SKM-1 (cell line): ENCODE measurements around the gene HAAO.
"Not testable (repeated sequence)": the region's sequence is repeated elsewhere in the genome, so short reads cannot be mapped to it uniquely, and the experiment has no call there.

ENCODE experiments used
- DNase-seq: peaks from one replicate; lab custom pipeline; 2025; ENCODE audit not compliant: unreplicated experiment; lab: John Stamatoyannopoulos, UW

Gene HAAO

DNA sequence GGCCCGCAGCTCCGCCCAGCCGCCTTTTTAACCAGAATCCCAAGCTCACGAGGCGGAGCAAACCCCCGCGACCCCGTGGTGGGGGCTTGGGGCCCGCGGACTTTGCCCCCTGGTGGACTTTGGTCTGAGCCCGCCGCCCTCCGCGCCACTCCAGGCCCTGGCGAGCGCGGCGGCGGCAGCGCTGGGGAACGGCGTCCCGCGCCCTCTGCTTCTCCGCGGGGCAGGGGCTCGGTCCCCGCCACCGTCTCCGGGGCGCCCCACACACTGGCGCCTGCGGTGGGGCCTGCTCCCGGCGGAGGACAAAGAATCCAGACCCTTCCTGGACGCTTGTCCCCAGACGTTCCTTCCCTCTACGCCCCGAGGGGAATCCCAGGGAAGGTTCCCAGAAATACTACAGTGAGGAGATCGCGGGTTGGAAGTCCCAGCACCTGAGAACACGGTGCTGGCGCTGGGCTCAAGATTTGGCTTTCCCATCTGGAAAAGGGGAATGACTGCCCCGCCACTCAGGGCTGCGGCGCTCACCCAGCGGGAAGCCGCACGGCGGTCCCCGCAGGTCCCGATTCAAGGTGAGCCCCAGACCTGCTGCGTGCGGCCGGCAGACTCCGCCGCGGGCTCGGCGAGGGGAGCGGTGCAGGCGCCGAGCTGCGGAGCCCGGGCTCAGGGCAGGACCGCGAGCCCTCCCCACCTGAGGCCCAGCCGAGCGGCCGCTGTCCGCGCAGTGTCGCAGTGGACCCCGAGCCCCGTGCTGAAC lies at the start of gene HAAO:
Gene HAAO, minus strand, starts transcription at position 1 of the 751 bp plus-strand sequence. CDS start 47 bp downstream, outside the sequence.
- no peak for DNase-seq

DNA sequence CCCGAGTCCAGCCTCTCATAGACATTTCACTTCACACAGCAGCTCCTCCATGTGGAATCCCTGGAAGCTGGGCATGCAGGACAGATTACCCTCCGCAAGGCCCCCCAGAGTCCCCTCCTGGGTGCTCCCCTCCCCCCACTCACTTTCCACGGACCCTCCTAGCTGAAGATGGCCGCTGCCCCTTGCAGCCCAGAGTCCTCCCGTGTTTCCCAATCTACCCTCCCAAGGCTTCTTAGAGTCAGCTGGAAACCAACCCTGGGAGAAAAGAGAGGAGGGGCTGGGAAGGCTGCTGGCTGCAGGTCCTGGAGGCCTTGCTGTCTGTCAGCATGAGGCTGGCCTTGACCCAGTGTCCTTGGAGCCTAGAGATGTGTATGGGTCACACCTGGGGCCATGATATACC lies 49.0 kb upstream of the HAAO start:
- no peak for DNase-seq

DNA sequence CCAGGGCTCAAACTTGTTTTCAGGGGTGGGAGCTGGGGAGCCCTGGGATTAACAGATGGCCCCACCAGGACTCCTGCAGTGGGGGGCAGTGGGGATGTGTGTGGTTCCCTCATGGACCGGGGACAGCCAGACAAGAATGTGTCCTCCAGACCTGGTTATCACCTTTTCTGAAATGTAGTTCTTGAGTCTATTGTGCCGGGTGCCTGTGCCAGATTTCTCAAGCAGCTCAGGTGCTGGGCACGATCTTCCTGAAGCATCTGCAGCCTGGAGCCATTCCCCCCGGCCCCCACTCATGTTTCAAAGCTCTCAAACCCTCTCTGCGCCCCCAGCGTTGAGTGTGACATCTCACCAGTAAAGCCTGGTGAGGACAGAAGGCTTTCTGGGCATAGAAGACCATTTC lies 48.4 kb upstream of the HAAO start:
- no peak for DNase-seq

DNA sequence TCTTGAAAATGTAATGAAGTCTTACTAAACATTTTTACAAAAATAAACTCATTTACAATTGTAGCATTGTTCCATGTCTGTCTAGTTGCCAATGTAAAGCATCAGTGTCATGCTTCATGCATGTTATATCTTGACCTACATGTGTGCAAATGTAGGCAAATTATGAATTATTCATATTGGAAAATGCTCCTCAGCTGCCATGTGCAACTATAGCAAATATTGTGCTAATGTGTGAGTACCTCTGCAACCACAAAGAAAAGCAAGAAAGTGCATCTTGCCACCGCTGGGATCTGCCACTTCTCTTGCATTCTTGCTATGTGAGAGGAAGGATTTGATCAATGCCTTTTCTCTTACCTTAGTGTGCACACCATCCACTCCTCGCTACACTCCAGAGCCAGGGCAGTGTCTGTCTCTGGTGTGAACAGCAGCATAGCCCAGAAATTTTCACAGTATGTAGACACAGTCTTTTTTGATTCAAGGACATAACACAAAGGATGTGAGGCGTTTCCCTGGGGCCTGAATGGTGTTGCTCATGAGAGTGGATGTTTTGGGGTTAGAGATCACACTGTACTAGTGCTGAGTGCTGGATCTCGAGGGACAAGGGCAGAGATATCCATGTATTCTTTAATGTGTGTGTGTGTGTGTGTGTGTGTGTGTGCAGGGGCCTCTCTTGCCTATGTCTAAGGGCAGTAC lies 47.6 kb upstream of the HAAO start:
- DNase-seq, result no peak

DNA sequence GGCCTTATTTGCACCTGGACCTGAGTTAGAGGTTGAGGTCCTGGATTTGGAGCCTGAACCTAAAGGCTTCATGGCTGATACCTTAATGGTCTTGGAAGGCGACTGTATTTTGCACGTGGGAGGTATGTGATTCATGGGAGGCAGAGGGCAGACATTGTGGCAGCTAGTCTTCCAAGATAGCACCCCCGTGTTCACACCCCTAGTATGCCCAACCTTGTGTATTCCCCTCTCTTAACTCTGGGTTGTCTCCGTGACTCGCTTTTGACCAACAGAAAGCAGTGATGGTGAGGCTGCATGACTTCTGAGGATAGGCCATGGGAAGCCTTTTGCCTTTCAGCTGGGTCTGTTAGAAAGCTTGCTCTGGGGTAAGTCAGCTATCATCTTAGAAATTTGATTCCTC lies 45.8 kb upstream of the HAAO start:
- DNase-seq, result no peak

DNA sequence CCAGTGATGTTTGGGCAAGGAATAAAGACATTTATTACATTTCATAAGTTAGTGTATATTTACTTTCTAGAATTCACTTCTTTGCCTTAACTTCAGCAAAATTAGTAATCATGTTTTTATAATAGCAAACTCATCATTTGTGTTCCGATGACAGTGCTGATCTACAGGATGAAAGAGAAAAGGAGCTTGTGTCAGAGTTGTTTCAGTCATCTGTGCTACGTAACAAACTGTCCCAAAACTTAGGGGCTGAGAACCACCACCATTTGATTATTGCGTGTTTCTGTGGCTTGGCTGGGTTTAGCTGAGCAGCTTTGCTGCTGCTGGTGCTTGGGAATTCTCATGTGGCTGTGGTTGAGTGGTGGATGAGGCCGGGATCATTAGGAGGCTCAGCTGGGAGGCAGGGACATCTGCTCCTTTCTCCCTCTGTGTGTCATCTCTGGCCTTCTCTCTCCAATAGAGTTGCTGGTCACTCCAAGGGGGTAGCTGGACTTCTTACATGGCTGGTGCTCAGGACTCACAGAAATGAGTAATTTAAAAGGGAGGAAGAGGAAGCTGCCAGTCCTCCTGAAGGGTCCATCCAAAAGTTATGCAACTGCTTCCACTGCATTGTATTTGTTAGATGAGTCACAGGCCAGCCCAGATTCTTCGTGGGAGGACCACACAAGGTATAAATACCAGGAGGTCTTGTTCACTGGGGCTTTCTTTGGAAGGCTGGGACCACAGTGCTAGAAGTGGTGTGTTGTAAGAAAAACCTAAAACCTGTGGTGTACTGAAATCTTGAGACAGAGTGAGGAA lies 43.4 kb upstream of the HAAO start:
- peak; percentile 83 for DNase-seq

DNA sequence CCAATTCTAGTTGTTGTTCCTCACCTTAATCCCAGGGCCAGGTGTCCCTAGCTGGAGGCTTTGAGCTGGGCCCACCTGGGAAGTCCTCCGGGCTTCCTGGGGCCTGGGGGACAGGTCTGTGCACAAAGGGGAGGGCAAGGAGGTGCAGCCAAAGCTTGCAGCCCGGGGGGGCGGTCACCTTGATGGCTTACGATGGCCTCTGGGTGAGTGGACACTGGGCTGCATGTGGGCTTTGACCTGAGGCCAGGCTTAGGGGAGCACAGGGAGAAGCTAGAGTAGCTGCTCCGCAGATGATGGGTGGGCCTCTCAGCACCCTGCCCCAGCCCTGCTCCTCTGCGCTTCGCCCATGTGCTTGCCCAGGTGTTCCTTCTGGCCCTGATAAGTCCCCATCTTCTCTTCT lies 41.8 kb upstream of the HAAO start:
- no peak for DNase-seq

DNA sequence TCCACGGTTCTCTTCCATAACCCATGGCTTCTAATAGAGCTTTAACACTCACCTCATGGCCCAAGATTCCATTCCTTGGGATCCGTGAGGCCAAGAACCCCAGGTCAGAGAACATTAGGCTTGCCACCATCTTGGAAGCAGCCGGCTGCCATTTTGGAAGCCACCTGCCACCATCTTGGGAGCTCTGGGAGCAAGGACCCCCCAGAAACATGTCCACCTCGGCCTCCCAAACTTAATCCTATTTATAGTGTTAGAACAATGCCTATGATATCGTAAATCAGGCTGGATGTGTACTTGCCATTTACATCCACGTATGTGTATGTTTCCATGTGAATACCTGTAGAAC lies 39.9 kb upstream of the HAAO start:
- DNase-seq, result no peak

DNA sequence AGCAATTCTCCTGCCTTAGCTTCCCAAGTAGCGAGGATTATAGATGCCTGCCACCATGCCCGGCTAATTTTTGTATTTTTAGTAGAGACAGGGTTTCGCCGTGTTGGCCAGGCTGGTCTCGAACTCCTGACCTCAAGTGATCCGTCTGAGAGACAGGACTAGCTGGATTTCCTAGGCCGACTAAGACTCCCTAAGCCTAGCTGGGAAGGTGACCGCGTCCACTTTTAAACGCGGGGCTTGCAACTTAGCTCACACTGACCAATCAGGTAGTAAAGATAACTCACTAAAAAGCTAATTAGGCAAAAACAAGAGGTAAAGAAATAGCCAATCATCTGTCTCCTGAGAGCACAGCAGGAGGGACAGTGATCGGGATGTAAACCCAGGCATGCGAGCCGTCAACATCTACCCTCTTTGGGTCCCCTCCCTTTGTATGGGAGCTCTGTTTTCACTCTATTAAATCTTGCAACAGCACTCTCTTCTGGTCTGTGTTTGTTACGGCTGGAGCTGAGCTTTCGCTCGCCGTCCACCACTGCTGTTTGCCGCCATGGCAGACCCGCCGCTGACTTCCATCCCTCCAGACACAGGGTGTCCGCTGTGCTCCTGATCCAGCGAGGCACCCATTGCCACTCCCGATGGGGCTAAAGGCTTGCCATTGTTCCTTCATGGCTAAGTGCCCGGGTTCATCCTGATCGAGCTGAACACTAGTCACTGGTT lies 39.3 kb upstream of the HAAO start:
- not testable (repeated sequence) for DNase-seq

DNA sequence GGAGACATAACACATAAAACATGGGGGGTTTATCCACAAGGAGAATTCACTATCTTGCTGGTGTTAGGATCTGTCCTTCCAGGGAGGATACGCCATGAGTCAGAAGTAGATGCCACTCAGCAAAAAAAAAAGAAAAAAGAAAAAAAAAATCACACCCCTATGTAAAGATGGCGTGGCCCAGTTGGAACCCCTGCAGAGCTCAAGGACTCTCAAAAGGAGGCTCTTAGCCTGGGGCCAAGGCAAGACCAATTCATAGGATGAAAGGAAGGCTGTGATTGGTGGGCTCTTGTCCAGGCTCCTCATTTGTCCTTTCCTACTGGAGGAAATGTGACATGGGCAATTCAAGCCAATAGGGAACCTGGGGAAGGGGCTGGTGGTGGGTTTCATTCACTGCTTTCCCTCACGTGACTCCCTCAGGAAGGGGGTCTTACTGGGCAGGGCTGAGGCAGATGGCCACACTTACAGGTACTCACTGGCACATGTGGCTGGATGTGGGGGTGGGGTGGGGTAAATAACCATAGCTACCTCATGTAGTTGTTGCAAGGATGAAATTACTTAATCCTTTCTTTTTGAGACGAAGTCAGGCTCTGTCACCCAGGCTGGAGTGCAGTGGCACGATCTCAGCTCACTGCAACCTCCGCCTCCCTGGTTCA lies 38.7 kb upstream of the HAAO start:
- DNase-seq, result no peak

DNA sequence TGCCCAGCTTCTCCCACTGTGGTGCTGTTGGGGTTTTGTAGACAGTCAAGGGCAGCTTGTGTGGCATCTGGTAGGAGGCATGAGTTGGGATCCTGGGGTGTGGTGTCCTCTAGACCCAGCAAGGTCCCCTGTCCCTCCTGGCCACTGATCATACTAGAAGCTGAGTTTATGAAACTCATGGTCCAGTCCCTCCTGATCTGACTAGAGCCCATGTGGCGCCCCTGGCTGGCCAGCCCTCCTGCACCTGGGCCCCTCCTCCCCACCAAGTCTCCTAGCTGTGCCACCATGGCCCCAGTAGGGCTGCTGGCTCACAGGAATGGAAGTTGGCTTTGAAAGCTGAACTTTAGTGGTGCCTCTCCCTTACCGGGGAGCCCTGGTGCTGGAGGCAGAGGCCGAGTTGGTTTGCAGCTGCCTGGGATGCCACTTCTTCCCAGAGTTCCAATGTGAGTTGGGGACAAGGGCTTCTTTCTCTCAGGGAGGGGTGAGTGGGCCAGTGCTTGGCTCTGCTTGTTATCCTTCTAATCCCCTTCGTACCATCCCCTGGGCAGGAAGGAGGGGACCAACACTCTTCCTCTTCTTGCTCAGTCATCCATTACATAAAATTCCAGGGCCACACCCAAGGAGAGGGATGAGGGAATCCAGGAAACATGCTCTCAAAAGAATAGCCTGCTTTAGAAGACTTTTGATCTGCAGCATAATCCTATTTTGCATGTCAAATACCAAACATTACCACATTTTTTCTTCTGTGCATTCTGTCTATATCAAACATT lies 37.5 kb upstream of the HAAO start:
- DNase-seq, result no peak

DNA sequence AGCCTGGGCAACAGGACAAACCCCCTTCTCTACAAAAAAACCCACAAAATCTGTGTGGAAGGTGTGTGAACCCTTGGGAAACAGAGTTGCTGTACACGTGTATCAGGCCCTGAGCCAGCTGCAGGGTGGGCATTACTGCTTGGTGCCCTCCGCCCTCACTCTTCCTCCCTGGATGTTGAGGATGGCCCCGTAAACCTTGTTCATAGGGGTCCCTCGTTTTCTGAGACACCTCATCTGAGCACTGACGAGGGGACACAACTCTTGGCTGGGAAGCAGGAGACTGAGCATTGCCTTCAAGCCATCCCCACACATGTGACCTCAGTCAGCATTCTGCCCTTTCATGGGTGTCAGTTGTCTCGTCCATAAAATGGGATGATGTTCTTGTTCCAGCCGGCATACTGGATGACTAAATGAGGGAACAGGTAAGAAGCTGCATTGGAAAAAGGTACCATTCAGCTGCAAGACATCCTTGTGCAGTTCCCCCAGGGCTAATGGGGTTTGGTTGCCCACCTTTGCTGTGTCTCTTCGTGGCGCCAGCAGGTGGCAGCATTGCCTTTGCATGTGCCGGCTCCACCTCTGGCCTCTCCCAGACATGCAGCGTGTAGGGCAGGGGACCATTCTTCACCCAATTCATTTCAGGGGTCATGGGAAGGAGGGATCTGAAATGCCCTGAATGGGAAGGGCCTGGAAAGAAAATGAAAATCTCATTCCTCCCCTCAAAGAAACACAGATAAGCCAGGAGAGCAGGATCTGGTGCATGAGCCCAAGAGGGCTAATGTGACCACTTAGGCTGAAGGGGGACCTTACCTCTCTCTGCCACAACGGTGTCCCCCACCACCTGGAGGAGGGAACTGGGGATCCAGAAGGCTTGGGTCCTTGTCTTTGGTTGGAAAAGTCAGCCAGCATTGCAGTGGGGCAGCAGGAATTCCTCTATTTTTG lies 36.4 kb upstream of the HAAO start:
- DNase-seq, result peak; percentile 58

DNA sequence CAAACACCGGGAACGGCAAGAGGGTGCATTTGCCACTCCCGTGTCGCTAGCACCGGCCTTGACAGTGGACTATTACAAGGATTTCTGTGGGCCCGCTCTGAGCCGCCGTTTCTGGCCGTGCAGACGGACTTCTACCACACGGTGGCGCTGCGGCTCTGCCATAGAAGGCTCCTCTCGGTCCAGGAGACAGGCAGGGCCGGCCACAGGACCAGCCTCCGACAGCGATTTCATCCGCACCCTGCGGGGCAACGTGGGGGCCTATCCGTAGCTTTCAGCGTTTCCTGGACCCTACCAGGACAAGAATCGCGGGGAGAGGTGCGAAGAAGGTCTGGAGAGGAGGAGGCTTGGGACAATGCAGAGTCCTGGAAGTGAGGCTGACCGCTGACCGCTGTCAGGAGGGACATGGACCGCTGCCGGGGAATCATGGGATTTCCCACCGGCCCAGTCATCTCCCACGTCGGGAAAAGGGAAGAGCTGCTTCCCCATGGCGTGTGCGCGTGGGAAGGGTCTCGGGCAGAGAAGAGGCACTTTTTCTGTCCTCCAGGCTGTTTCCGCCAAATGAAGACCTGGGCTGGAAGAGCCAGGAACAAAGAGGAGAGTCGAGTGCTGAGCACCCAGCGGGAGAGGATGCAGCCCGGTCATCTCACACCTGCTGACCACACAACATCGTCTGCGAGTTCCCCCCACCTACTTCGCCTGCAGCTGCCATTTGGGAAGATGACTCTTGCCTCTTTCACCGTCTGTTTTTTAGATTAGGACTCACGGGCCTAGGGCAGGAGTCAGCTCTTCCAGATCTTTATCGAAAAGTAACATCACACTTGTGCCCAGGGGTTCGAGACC lies 35.5 kb upstream of the HAAO start:
- DNase-seq, result peak; percentile 69

DNA sequence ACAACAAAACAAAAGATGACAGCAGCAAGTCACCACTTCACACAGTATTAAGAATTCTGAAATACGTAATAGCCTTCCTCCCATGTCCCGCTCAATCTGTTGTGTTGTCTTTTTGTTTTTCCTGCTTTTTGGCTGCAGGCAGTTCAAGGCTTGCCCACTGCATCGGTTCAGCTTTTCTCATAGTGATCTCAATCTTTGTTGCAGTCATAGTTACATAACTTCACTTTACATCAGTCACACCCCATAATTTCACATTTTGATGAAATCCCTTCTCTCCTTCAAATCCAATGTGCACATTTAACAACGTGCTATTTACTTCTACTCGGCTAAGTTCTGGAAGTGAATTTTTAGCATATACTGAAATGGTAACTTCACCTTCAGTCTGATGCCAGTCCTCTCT lies 33.8 kb upstream of the HAAO start:
- DNase-seq, result no peak

DNA sequence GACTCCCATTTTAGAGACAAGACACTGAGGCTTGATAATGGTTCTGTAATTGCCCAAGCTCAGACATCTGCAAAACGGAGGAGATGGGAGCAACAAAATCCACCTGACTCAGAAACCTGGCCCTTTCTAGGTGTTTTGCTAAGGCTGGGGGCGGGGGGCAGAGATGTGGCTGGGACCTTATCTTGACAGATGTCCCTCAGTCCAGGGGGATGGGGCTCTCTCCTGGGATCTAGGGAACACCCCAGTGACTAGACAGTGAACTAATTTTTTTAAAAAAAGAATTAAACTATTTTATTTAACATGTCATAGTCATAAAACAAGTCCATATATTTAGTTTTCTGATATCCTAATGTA lies 32.0 kb upstream of the HAAO start:
- no peak for DNase-seq

DNA sequence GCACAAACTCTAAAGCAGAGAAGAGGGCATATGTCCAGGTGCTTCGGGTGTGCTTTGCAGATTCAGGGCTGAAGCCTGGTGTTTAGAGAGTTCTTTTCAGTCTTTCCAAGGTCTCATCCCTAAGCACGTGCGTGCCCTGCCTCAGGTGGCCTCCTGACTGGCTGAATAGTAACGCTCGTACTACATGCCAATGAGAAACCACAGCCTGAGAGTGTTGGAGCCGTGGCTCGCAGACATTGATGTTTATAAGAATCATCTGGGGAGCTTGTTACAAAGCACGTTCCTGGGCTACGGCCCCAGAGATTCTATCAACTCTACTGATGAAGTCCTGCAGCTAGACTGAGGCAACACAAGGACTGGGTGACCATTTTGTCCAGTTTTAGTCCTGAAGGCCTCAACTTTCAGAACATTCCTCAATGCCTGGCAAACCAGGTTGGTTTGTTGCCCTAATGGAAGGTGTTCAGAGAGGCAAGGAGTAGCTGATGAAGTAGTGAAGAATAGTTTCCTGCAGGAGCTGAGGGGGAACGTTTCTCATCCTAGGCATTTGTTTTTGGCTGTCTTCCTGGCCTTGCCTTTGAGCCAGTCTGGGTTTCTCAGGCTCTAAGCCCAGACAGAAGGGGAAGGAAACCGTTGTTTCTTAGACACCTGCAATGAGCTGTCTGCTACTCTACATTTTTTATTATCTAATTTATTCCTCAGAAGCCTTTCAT lies 31.5 kb upstream of the HAAO start:
- no peak for DNase-seq

DNA sequence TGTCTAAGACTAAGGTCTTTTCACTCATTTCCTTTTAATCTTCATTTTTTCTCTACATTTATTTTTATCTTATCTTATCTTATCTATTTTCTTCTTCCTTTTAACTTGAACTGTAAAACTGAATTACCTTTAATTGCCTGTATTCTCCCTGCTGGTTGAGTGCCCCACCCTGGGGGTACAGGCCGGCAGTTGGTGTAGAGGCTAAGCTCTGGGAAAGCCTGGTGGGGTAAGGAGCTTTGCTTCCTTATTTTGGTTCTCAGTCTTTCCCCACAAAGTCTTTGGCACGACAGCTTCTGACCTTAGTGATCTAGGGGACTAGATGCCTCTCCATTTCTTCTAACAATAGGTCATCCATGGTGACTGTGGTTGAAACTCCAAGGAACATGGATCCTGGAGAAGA lies 26.8 kb upstream of the HAAO start:
- no peak for DNase-seq

DNA sequence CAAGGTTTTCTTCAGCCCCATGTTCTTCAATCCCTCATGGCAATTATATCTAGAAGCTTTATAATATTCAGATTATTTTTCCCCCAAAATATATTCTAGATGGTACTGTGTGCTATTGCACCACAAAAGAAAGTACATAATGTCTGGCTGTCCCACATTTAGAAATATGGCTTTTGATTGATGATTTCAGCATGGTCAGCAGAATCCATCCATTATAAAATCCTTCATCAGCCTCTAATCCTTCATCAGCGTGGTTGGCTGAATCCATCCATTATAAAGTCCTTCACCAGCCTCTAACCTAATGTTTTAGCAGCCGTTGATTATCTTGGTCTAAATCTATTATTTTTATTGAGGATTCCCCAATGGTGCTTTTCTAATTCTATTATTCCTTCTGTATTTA lies 23.3 kb upstream of the HAAO start:
- DNase-seq, result no peak
